AG04450 (cell line): Measurements from ENCODE around the gene SPRY1. TPM values are rescaled to one million over a fixed set of nuclear protein-coding genes. Genes with fewer than 3 reads are reported as not detected.

Source experiments
- CTCF ChIA-PET: fragments of 300-600, 350-600 bp; formaldehyde crosslinking; extraction: SDS; loops from one replicate; lab custom pipeline; 2022; ENCODE audit warnings: antibody characterized with exemption, inconsistent platforms; lab: Charles Lee
- POLR2A ChIA-PET: fragments of 350-600 bp; formaldehyde crosslinking; extraction: SDS; loops from one replicate; lab custom pipeline; 2021; ENCODE audit warnings: antibody characterized with exemption, inconsistent platforms; lab: Yijun Ruan, JAX
- DNase-seq: peaks from one replicate; pipeline ENCODE4 v3.0.0-alpha.2; 2011; ENCODE audit warnings: low read depth, low spot score
- H3K27ac ChIP-seq: one replicate; pipeline ENCODE4 v1.5.1; 2012; ENCODE audit warnings: low read depth, low read length, control low read depth
- H3K27me3 ChIP-seq: one replicate; pipeline ENCODE4 v1.6.0; 2012; ENCODE audit warnings: low read length; ENCODE audit not compliant: control insufficient read depth, insufficient read depth
- H3K4me3 ChIP-seq: 2 replicates; pipeline ENCODE4 v1.5.1; 2011; ENCODE audit warnings: mild to moderate bottlenecking, low read depth, low read length, control low read depth
- H3K9me3 ChIP-seq: 2 replicates; pipeline ENCODE4 v1.5.1; 2012; ENCODE audit warnings: low read length; ENCODE audit not compliant: control insufficient read depth, insufficient read depth
- polyA plus RNA-seq: library from polyadenylated mRNA; depleted of rRNA; stranded (reverse); fragments of >200 nt; gene quantifications from 2 replicates; pipeline ENCODE4 v1.2.3, GENCODE V29; 2011
- TF ChIP-seq, protein P1 (sequence below): IDR thresholded peaks from 2 replicates; pipeline ENCODE4 v1.5.1; 2011; ENCODE audit warnings: low read depth, low read length, control low read depth, inconsistent platforms

Gene SPRY1
- polyA plus RNA-seq, 1 experiment, result 6.6 TPM

DNA sequence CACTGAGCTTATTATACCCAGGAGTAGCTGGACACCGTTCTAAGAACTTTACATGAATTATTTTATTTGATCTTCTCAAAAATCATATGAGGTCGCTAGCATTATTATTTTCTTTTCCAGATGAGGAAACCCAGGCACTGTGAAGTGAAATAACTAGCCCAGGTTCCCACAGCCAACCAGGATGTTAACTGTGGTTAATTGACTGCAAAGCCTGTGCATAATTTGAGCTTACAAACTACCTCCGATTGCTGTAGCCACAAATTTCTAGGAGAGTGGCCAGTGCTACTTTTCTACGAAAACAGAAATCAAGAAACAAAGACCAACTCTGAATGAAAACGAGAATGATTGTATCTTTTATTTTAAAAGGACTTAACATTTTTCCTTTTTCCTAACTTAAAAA is 27.2 kb downstream of the SPRY1 start:
- TF ChIP-seq, protein P1, sequence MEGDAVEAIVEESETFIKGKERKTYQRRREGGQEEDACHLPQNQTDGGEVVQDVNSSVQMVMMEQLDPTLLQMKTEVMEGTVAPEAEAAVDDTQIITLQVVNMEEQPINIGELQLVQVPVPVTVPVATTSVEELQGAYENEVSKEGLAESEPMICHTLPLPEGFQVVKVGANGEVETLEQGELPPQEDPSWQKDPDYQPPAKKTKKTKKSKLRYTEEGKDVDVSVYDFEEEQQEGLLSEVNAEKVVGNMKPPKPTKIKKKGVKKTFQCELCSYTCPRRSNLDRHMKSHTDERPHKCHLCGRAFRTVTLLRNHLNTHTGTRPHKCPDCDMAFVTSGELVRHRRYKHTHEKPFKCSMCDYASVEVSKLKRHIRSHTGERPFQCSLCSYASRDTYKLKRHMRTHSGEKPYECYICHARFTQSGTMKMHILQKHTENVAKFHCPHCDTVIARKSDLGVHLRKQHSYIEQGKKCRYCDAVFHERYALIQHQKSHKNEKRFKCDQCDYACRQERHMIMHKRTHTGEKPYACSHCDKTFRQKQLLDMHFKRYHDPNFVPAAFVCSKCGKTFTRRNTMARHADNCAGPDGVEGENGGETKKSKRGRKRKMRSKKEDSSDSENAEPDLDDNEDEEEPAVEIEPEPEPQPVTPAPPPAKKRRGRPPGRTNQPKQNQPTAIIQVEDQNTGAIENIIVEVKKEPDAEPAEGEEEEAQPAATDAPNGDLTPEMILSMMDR, result no peak
- ChIA-PET CTCF (no interaction called here), POLR2A (no interaction called here)
- no peak overlapping the region for H3K27ac ChIP-seq
- H3K4me3 ChIP-seq, result no peak overlapping the region
- H3K27me3 ChIP-seq, result no peaks in the 10 kb centered on the region
- H3K9me3 ChIP-seq, result peaks cover 4% of the 10 kb centered on the region; the same call in 1 of the 2 replicates
- DNase-seq, result no peak

DNA sequence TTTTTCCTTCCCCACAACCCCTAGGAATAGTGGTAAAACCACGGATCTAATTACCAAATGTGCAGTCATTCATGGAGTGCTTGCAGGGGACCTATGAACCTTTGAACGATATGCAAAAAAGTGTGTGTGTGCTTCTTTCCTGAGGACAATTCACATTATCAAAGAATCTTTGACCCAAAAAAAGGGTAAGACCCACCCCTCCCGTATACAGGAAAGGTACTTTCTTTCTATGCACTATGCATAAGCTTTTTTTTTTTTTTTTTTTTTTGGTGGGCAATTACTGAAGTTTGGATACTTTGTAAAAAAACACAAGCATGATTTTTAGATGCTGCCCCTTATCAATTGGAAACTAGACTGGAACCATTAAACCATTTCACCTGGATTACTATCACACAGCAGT is 31.4 kb downstream of the SPRY1 start:
- DNase-seq, result no peak
- peaks cover 4% of the 10 kb centered on the region; the same call in 1 of the 2 replicates for H3K9me3 ChIP-seq
- H3K27ac ChIP-seq, result no peak overlapping the region
- no peaks in the 10 kb centered on the region for H3K27me3 ChIP-seq
- no peak overlapping the region for H3K4me3 ChIP-seq
- ChIA-PET CTCF (no interaction called here), POLR2A (no interaction called here)
- TF ChIP-seq, protein P1, result no peak

DNA sequence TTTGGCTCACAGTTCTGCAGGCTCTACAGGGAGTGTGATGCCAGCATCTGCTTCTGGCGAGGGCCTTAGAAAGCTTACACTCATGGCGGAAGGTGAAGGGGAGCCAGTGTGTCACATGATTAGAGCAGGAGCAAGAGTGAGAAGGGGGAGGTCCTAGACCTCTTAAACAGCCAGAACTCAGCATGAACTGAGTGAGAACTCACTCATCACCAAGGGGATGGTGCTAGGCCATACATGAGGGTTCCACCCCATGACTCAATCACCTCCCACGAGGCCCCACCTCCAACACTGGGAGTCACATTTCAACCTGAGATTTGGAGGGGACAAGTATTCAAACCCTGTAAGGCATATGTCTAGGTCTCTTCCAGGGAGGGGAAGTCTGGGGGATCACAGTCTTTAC is 33.4 kb downstream of the SPRY1 start:
- TF ChIP-seq, protein P1, result no peak
- Histone ChIP-seq H3K4me3 (no peak overlapping the region), H3K27ac (no peak overlapping the region), H3K27me3 (no peaks in the 10 kb centered on the region), H3K9me3 (peaks cover 5% of the 10 kb centered on the region; the same call in 1 of the 2 replicates)
- POLR2A ChIA-PET, result no interaction called here
- no peak for DNase-seq
- CTCF ChIA-PET, result no interaction called here

DNA sequence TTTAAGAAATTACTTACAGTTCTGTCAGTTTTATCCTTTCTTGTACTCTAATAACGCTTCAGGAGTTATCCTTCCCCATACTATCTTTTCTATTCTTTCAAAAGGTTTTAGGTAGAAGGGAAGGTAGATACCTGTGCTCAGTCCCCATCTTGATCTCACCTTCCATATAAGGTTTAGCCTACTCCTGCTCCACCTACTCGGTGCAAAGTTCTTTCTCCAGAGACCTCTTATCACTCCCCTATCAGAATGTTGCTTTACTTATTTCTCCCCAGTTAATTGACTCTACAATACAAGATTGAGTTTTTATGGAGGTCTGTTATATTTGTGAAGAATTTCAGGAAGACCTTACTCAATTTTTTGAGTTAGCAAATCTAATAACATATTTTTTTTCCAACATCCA is 33.9 kb downstream of the SPRY1 start:
- POLR2A ChIA-PET, result no interaction called here
- TF ChIP-seq, protein P1, result no peak
- Histone ChIP-seq H3K27ac (no peak overlapping the region), H3K4me3 (no peak overlapping the region), H3K9me3 (peaks cover 10% of the 10 kb centered on the region), H3K27me3 (no peaks in the 10 kb centered on the region)
- DNase-seq, result no peak
- CTCF ChIA-PET, result interaction anchor here (0.7 kb wide), 1 partner anchor 43 kb away, joined by 4 read pairs; no protein-coding TSS in a partner anchor

GRCh38 chr4:123433573-123433972 is 37.0 kb downstream of the SPRY1 start:
- Histone ChIP-seq H3K27me3 (no peaks in the 10 kb centered on the region), H3K4me3 (no peak overlapping the region), H3K9me3 (peaks cover 11% of the 10 kb centered on the region), H3K27ac (no peak overlapping the region)
- ChIA-PET POLR2A (no interaction called here), CTCF (no interaction called here)
- DNase-seq, result no peak
- TF ChIP-seq, protein P1, result no peak
